ENCODE data around the gene WDR6.
A peak's percentile ranks its signal among the peaks of the same experiment; 100 is the strongest.

The WDR6 gene

GRCh38 chr3:49025005-49025792, 18.0 kb downstream of the WDR6 start:
- DNase-seq (ENCODE audit: low spot score in 2 of 2) (no peak), ATAC-seq (ENCODE audit: low read depth) (no peak)
- Mint-ChIP-seq H3K9me3 (no peaks in the 10 kb centered on the region), H3K27me3 (no peaks in the 10 kb centered on the region), H3K36me3 (peaks cover 18% of the 10 kb centered on the region), H3K4me1 (peaks cover 35% of the 10 kb centered on the region), H3K4me3 (peak overlapping the region; percentile 27), H3K27ac (peak overlapping the region; percentile 89)

- ATAC-seq (ENCODE audit: low read depth) (no peak), DNase-seq (ENCODE audit: low spot score in 2 of 2) (no peak)
- Mint-ChIP-seq H3K4me1 (peaks cover 33% of the 10 kb centered on the region), H3K9me3 (no peaks in the 10 kb centered on the region), H3K36me3 (peaks cover 18% of the 10 kb centered on the region), H3K27ac (peak overlapping the region; percentile 89), H3K4me3 (no peak overlapping the region), H3K27me3 (no peaks in the 10 kb centered on the region)
These were observed 18.8 kb downstream of the WDR6 start for GRCh38 chr3:49025793-49026520.

GRCh38 chr3:49026536-49026935, 19.3 kb downstream of the WDR6 start:
- H3K4me3 Mint-ChIP-seq: no peak overlapping the region
- no peaks in the 10 kb centered on the region for H3K9me3 Mint-ChIP-seq
- peak overlapping the region; percentile 58 for H3K27ac Mint-ChIP-seq
- ATAC-seq (ENCODE audit: low read depth): no peak
- DNase-seq (ENCODE audit: low spot score in 2 of 2): no peak
- H3K36me3 Mint-ChIP-seq: peaks cover 21% of the 10 kb centered on the region
- no peaks in the 10 kb centered on the region for H3K27me3 Mint-ChIP-seq
- H3K4me1 Mint-ChIP-seq: peaks cover 33% of the 10 kb centered on the region

- ATAC-seq (ENCODE audit: low read depth) (no peak), DNase-seq (ENCODE audit: low spot score in 2 of 2) (no peak)
- peaks cover 33% of the 10 kb centered on the region for H3K4me1 Mint-ChIP-seq
- no peaks in the 10 kb centered on the region for H3K9me3 Mint-ChIP-seq
- H3K4me3 Mint-ChIP-seq: no peak overlapping the region
- H3K27me3 Mint-ChIP-seq: no peaks in the 10 kb centered on the region
- peak overlapping the region; percentile 64 for H3K27ac Mint-ChIP-seq
- peaks cover 27% of the 10 kb centered on the region for H3K36me3 Mint-ChIP-seq
These were observed 20.4 kb downstream of the WDR6 start for GRCh38 chr3:49027634-49028033.

- H3K4me1 Mint-ChIP-seq: peaks cover 29% of the 10 kb centered on the region
- no peak for ATAC-seq (ENCODE audit: low read depth)
- peak overlapping the region; percentile 91 for H3K4me3 Mint-ChIP-seq
- H3K27me3 Mint-ChIP-seq: no peaks in the 10 kb centered on the region
- peaks cover 30% of the 10 kb centered on the region for H3K36me3 Mint-ChIP-seq
- H3K27ac Mint-ChIP-seq: peak overlapping the region; percentile 96
- DNase-seq (ENCODE audit: low spot score in 2 of 2): no peak
- no peaks in the 10 kb centered on the region for H3K9me3 Mint-ChIP-seq
These were observed 21.1 kb downstream of the WDR6 start for GRCh38 chr3:49028298-49028672.

- peak; percentile 96 for ATAC-seq (ENCODE audit: low read depth)
- Mint-ChIP-seq H3K4me3 (peak within 1 kb of the TSS; percentile 91), H3K9me3 (no peaks in the 10 kb centered on the region), H3K36me3 (peaks cover 27% of the 10 kb centered on the region), H3K27me3 (no peaks in the 10 kb centered on the region), H3K4me1 (peaks cover 28% of the 10 kb centered on the region), H3K27ac (peak within 1 kb of the TSS; percentile 96)
- DNase-seq (ENCODE audit: low spot score in 2 of 2): peak; percentile 87 to 89
These were observed 21.7 kb downstream of the WDR6 start, which contains the start of gene IMPDH2 for GRCh38 chr3:49028673-49029562. IMPDH2 (minus strand) TSS chr3:49029398; CDS start chr3:49029350, 48 bp downstream.

GRCh38 chr3:49029563-49029884, 22.3 kb downstream of the WDR6 start:
- Mint-ChIP-seq H3K4me1 (peaks cover 28% of the 10 kb centered on the region), H3K27ac (peak overlapping the region; percentile 96), H3K4me3 (peak overlapping the region; percentile 91), H3K36me3 (peaks cover 24% of the 10 kb centered on the region), H3K27me3 (no peaks in the 10 kb centered on the region), H3K9me3 (no peaks in the 10 kb centered on the region)
- DNase-seq (ENCODE audit: low spot score in 2 of 2): no peak
- no peak for ATAC-seq (ENCODE audit: low read depth)

- Mint-ChIP-seq H3K9me3 (no peaks in the 10 kb centered on the region), H3K4me3 (no peak overlapping the region), H3K4me1 (peaks cover 24% of the 10 kb centered on the region), H3K36me3 (peaks cover 26% of the 10 kb centered on the region), H3K27me3 (no peaks in the 10 kb centered on the region), H3K27ac (no peak overlapping the region)
- DNase-seq (ENCODE audit: low spot score in 2 of 2) (no peak), ATAC-seq (ENCODE audit: low read depth) (no peak)
These were observed 23.1 kb downstream of the WDR6 start for GRCh38 chr3:49030321-49030720.

- H3K4me1 Mint-ChIP-seq: peaks cover 16% of the 10 kb centered on the region
- no peaks in the 10 kb centered on the region for H3K27me3 Mint-ChIP-seq
- DNase-seq (ENCODE audit: low spot score in 2 of 2) (no peak), ATAC-seq (ENCODE audit: low read depth) (no peak)
- no peak overlapping the region for H3K4me3 Mint-ChIP-seq
- no peaks in the 10 kb centered on the region for H3K9me3 Mint-ChIP-seq
- no peak overlapping the region for H3K27ac Mint-ChIP-seq
- peaks cover 20% of the 10 kb centered on the region for H3K36me3 Mint-ChIP-seq
These were observed 25.6 kb downstream of the WDR6 start for GRCh38 chr3:49032646-49033304.

- Mint-ChIP-seq H3K27ac (peak overlapping the region; percentile 20), H3K36me3 (peaks cover 20% of the 10 kb centered on the region), H3K9me3 (no peaks in the 10 kb centered on the region), H3K4me3 (no peak overlapping the region), H3K27me3 (no peaks in the 10 kb centered on the region), H3K4me1 (peaks cover 3% of the 10 kb centered on the region)
- no peak for DNase-seq (ENCODE audit: low spot score in 2 of 2)
- ATAC-seq (ENCODE audit: low read depth): no peak
These were observed 27.5 kb downstream of the WDR6 start for GRCh38 chr3:49034650-49035049.

GRCh38 chr3:49035281-49035680, 28.1 kb downstream of the WDR6 start:
- peaks cover 20% of the 10 kb centered on the region for H3K36me3 Mint-ChIP-seq
- H3K4me3 Mint-ChIP-seq: no peak overlapping the region
- H3K9me3 Mint-ChIP-seq: no peaks in the 10 kb centered on the region
- no peak for ATAC-seq (ENCODE audit: low read depth)
- no peak for DNase-seq (ENCODE audit: low spot score in 2 of 2)
- peaks cover 3% of the 10 kb centered on the region for H3K4me1 Mint-ChIP-seq
- H3K27ac Mint-ChIP-seq: peak overlapping the region; percentile 20
- H3K27me3 Mint-ChIP-seq: no peaks in the 10 kb centered on the region

- no peaks in the 10 kb centered on the region for H3K9me3 Mint-ChIP-seq
- ATAC-seq (ENCODE audit: low read depth) (no peak), DNase-seq (ENCODE audit: low spot score in 2 of 2) (no peak)
- peaks cover 29% of the 10 kb centered on the region for H3K36me3 Mint-ChIP-seq
- H3K4me3 Mint-ChIP-seq: no peak overlapping the region
- H3K4me1 Mint-ChIP-seq: peaks cover 9% of the 10 kb centered on the region
- H3K27me3 Mint-ChIP-seq: no peaks in the 10 kb centered on the region
- H3K27ac Mint-ChIP-seq: no peak overlapping the region
These were observed 46.4 kb downstream of the WDR6 start for GRCh38 chr3:49053543-49053942.

GRCh38 chr3:49054344-49054862, 47.2 kb downstream of the WDR6 start:
- Mint-ChIP-seq H3K4me3 (no peak overlapping the region), H3K36me3 (peaks cover 29% of the 10 kb centered on the region), H3K27me3 (no peaks in the 10 kb centered on the region), H3K9me3 (no peaks in the 10 kb centered on the region), H3K27ac (no peak overlapping the region), H3K4me1 (peaks cover 9% of the 10 kb centered on the region)
- DNase-seq (ENCODE audit: low spot score in 2 of 2): no peak
- no peak for ATAC-seq (ENCODE audit: low read depth)
